SKM-1 (cell line): ENCODE measurements around the gene RAB8B.

Experiments used
- DNase-seq: peaks from one replicate; lab custom pipeline; 2025; ENCODE audit not compliant: unreplicated experiment; lab: John Stamatoyannopoulos, UW

Gene RAB8B

GRCh38 chr15:63188926-63189871 is at the start of gene RAB8B:
Gene RAB8B, plus strand, starts transcription at chr15:63189606. Its CDS starts 19 bp downstream, at chr15:63189625.
- peak; percentile 85 for DNase-seq

- DNase-seq = no peak
Observed at GRCh38 chr15:63140936-63141335, 48.5 kb upstream of the RAB8B start.

GRCh38 chr15:63145426-63145825 is 44.0 kb upstream of the RAB8B start:
- no peak for DNase-seq

GRCh38 chr15:63146684-63147083 is 42.7 kb upstream of the RAB8B start:
- DNase-seq = no peak

GRCh38 chr15:63151665-63152064 is 37.7 kb upstream of the RAB8B start:
- DNase-seq = no peak

GRCh38 chr15:63155486-63155885 is 33.9 kb upstream of the RAB8B start:
- DNase-seq = no peak

- no peak for DNase-seq
Observed at GRCh38 chr15:63156086-63156710, 33.2 kb upstream of the RAB8B start.

- DNase-seq = no peak
Observed at GRCh38 chr15:63156755-63157117, 32.7 kb upstream of the RAB8B start.

- peak; percentile 75 for DNase-seq
Observed at GRCh38 chr15:63157118-63157843, 32.1 kb upstream of the RAB8B start, which contains the start of gene RPS27L. Gene RPS27L, minus strand, starts transcription at chr15:63157477. Its CDS starts 72 bp downstream, at chr15:63157405.

GRCh38 chr15:63157891-63158431 is 31.4 kb upstream of the RAB8B start:
- no peak for DNase-seq

- no peak for DNase-seq
Observed at GRCh38 chr15:63160638-63161037, 28.8 kb upstream of the RAB8B start.

- no peak for DNase-seq
Observed at GRCh38 chr15:63163217-63163616, 26.2 kb upstream of the RAB8B start.

GRCh38 chr15:63165166-63165859 is 24.1 kb upstream of the RAB8B start:
- DNase-seq = no peak

- peak; percentile 14 for DNase-seq
Observed at GRCh38 chr15:63166219-63166618, 23.2 kb upstream of the RAB8B start.

- DNase-seq = no peak
Observed at GRCh38 chr15:63169788-63170187, 19.6 kb upstream of the RAB8B start.

GRCh38 chr15:63172376-63172775 is 17.0 kb upstream of the RAB8B start:
- DNase-seq = no peak

GRCh38 chr15:63172851-63173451 is 16.5 kb upstream of the RAB8B start:
- no peak for DNase-seq

GRCh38 chr15:63176302-63176701 is 13.1 kb upstream of the RAB8B start:
- no peak for DNase-seq

GRCh38 chr15:63178034-63178433 is 11.4 kb upstream of the RAB8B start:
- DNase-seq = no peak

- no peak for DNase-seq
Observed at GRCh38 chr15:63180746-63181145, 8.7 kb upstream of the RAB8B start.
